A549 (cell line): Measurements from ENCODE around the gene TPRN. TPM values are rescaled to one million over a fixed set of nuclear protein-coding genes. Genes with fewer than 3 reads are reported as not detected.

ENCODE experiments used
- ATAC-seq, 2 experiments: fragments of 200-7000 bp in 1 of 2; fragments of >200 bp in 1 of 2; cut with Nextera tagmentation in 1 of 2; cut with Tn5 transposase in 1 of 2; 3 replicates each; pipeline versions ENCODE4 v1.8.0 to v1.9.1; 2018 to 2020; ENCODE audit warnings: mild to moderate bottlenecking in 1 of 2, moderate library complexity in 1 of 2
- CTCF ChIA-PET: fragments of 300-600 bp; sonication (Branson Sonifier 250); formaldehyde crosslinking; extraction: SDS; loops from one replicate; lab custom pipeline; 2021; ENCODE audit warnings: antibody characterized with exemption, inconsistent platforms; lab: Yijun Ruan, JAX
- POLR2A ChIA-PET: fragments of 350-600 bp; formaldehyde crosslinking; extraction: SDS; loops from one replicate; lab custom pipeline; 2021; ENCODE audit warnings: antibody characterized with exemption, inconsistent platforms; lab: Yijun Ruan, JAX
- DNase-seq, 2 experiments: peaks; one replicate each; pipeline versions ENCODE4 v3.0.0 to v3.0.0-alpha.2; 2011 to 2016; ENCODE audit warnings: low read depth in 1 of 2, low spot score in 1 of 2
- FAIRE-seq: peaks from 2 replicates; lab custom pipeline; 2011; peaks lifted over from hg19 to GRCh38; lab: Jason Lieb, UNC
- H3K27ac ChIP-seq, 2 experiments: fragments of >200 bp; sonication (Bioruptor Twin); formaldehyde crosslinking; 3 replicates each; pipeline ENCODE4 v1.5.1; 2016 to 2017
- H3K4me1 ChIP-seq: fragments of >200 bp; sonication (Bioruptor Twin); formaldehyde crosslinking; 3 replicates; pipeline ENCODE4 v1.6.1; 2016
- H3K4me2 ChIP-seq: fragments of >200 bp; sonication (Bioruptor Twin); formaldehyde crosslinking; 3 replicates; pipeline ENCODE4 v1.6.1; 2016
- H3K4me3 ChIP-seq: fragments of >200 bp; sonication (Bioruptor Twin); formaldehyde crosslinking; 3 replicates; pipeline ENCODE4 v1.5.1; 2016
- H3K9me3 ChIP-seq: fragments of >200 bp; sonication (Bioruptor Twin); formaldehyde crosslinking; 3 replicates; pipeline ENCODE4 v1.6.1; 2016
- BCL3 ChIP-seq: fragments of >200 bp; sonication (Bioruptor Twin); formaldehyde crosslinking; IDR thresholded peaks from 3 replicates; pipeline ENCODE4 v1.6.1; 2016
- CBX2 ChIP-seq: fragments of 200-600 bp; sonication (generic); IDR thresholded peaks from 2 replicates; pipeline ENCODE4 v1.6.1; 2016; ENCODE audit warnings: low read depth, mild to moderate bottlenecking, borderline replicate concordance
- CBX8 ChIP-seq: fragments of 200-600 bp; sonication (generic); IDR thresholded peaks from 2 replicates; pipeline ENCODE4 v1.6.1; 2016
- CHD4 ChIP-seq: fragments of 200-600 bp; sonication (generic); IDR thresholded peaks from 2 replicates; pipeline ENCODE4 v1.6.1; 2016; ENCODE audit warnings: antibody characterized with exemption, mild to moderate bottlenecking, borderline replicate concordance
- E2F6 ChIP-seq: IDR thresholded peaks from 2 replicates; pipeline ENCODE4 v1.6.1; 2012; ENCODE audit warnings: low read depth, borderline replicate concordance
- EHF ChIP-seq: fragments of 250-450 bp; sonication (Bioruptor Pico); IDR thresholded peaks from 2 replicates; pipeline ENCODE4 v1.5.0; 2020; ENCODE audit warnings: mild to moderate bottlenecking
- ESRRA ChIP-seq: fragments of 150-350 bp; IDR thresholded peaks from 2 replicates; pipeline ENCODE4 v1.6.1; 2014; ENCODE audit warnings: mild to moderate bottlenecking, low read length, borderline replicate concordance
- FOSB ChIP-seq: fragments of 250-450 bp; sonication (Bioruptor Pico); IDR thresholded peaks from 2 replicates; pipeline ENCODE4 v1.5.0; 2020; ENCODE audit warnings: mild to moderate bottlenecking, moderate library complexity
- FOSL2 ChIP-seq, 2 experiments: fragments of 450-650 bp in 1 of 2; fragments of >200 bp in 1 of 2; sonication (Bioruptor Twin) in 1 of 2; formaldehyde crosslinking; IDR thresholded peaks; 2 replicates each; pipeline versions ENCODE4 v1.5.0 to v1.6.1; 2016 to 2020; ENCODE audit warnings: mild to moderate bottlenecking in 1 of 2, moderate library complexity in 1 of 2
- FOXS1 ChIP-seq: fragments of 250-450 bp; sonication (Bioruptor Pico); IDR thresholded peaks from 2 replicates; pipeline ENCODE4 v1.5.0; 2020; ENCODE audit warnings: mild to moderate bottlenecking, moderate library complexity
- GATA3 ChIP-seq: IDR thresholded peaks from 2 replicates; pipeline ENCODE4 v1.6.1; 2012; ENCODE audit warnings: borderline replicate concordance
- HES2 ChIP-seq: fragments of >200 bp; sonication (Bioruptor Twin); formaldehyde crosslinking; IDR thresholded peaks from 2 replicates; pipeline ENCODE4 v1.6.1; 2016
- HEYL ChIP-seq: fragments of 250-450 bp; sonication (Bioruptor Pico); IDR thresholded peaks from 2 replicates; pipeline ENCODE4 v1.8.0; 2021; ENCODE audit warnings: mild to moderate bottlenecking, moderate library complexity
- HOXB13 ChIP-seq: fragments of 250-450 bp; sonication (Bioruptor Pico); IDR thresholded peaks from 2 replicates; pipeline ENCODE4 v1.5.0; 2020; ENCODE audit warnings: low read depth, mild to moderate bottlenecking, moderate library complexity
- HOXB5 ChIP-seq: fragments of 250-450 bp; sonication (Bioruptor Pico); IDR thresholded peaks from 2 replicates; pipeline ENCODE4 v1.5.0; 2020; ENCODE audit warnings: mild to moderate bottlenecking, moderate library complexity
- JUN ChIP-seq, 2 experiments: fragments of >200 bp; sonication (Bioruptor Twin); formaldehyde crosslinking; IDR thresholded peaks; 2 replicates in 1 of 2; 3 replicates in 1 of 2; pipeline ENCODE4 v1.6.1; 2016 to 2017
- KDM5A ChIP-seq: fragments of 200-600 bp; sonication (generic); IDR thresholded peaks from 2 replicates; pipeline ENCODE4 v1.6.1; 2016; ENCODE audit warnings: antibody characterized with exemption, mild to moderate bottlenecking
- MAX ChIP-seq: IDR thresholded peaks from 2 replicates; pipeline ENCODE4 v1.6.1; 2012
- NPAS2 ChIP-seq: fragments of 250-450 bp; sonication (Bioruptor Pico); IDR thresholded peaks from 2 replicates; pipeline ENCODE4 v1.8.0; 2022; ENCODE audit warnings: mild to moderate bottlenecking, moderate library complexity, borderline replicate concordance
- NR3C1 ChIP-seq: fragments of >200 bp; sonication (Bioruptor Twin); formaldehyde crosslinking; IDR thresholded peaks from 3 replicates; pipeline ENCODE4 v1.6.1; 2017
- PHF8 ChIP-seq: fragments of 200-600 bp; sonication (generic); IDR thresholded peaks from 2 replicates; pipeline ENCODE4 v1.6.1; 2016; ENCODE audit warnings: low read depth, mild to moderate bottlenecking, antibody characterized with exemption, moderate library complexity, borderline replicate concordance
- POLR2A ChIP-seq: IDR thresholded peaks from 2 replicates; pipeline ENCODE4 v1.6.1; 2012; ENCODE audit warnings: mild to moderate bottlenecking, low read length
- RAD21 ChIP-seq, 2 experiments: fragments of >200 bp in 1 of 2; sonication (Bioruptor Twin) in 1 of 2; formaldehyde crosslinking in 1 of 2; IDR thresholded peaks in 1 of 2; conservative IDR thresholded peaks in 1 of 2; 2 replicates in 1 of 2; 3 replicates in 1 of 2; pipeline ENCODE4 v1.6.1; 2012 to 2018; ENCODE audit warnings: inconsistent platforms in 1 of 2
- RARB ChIP-seq: fragments of 250-450 bp; sonication (Bioruptor Pico); IDR thresholded peaks from 2 replicates; pipeline ENCODE4 v1.8.0; 2021; ENCODE audit warnings: mild to moderate bottlenecking, moderate library complexity
- REST ChIP-seq: fragments of 200-600 bp; sonication (generic); IDR thresholded peaks from 2 replicates; pipeline ENCODE4 v1.6.1; 2016; ENCODE audit warnings: antibody characterized with exemption, mild to moderate bottlenecking, moderate library complexity
- RFX5 ChIP-seq: fragments of 450-650 bp; IDR thresholded peaks from 2 replicates; pipeline ENCODE4 v1.7.1; 2014; ENCODE audit warnings: antibody characterized with exemption, mild to moderate bottlenecking, moderate library complexity
- SREBF2 ChIP-seq: fragments of 450-650 bp; IDR thresholded peaks from 2 replicates; pipeline ENCODE4 v1.6.1; 2014; ENCODE audit warnings: mild to moderate bottlenecking, moderate library complexity
- TP53 ChIP-seq: fragments of 250-450 bp; sonication (Bioruptor Pico); IDR thresholded peaks from 2 replicates; pipeline ENCODE4 v1.5.0; 2021; ENCODE audit warnings: mild to moderate bottlenecking, moderate library complexity
- ZNF302 ChIP-seq: fragments of 250-450 bp; sonication (Bioruptor Pico); IDR thresholded peaks from 2 replicates; pipeline ENCODE4 v1.9.0; 2021; ENCODE audit warnings: inconsistent platforms, mild to moderate bottlenecking, moderate library complexity
- WGBS: methylation state at CpG from one replicate; pipeline ENCODE4 v1.1.6; 2017; ENCODE audit errors: missing lambda C conversion rate; 5-methylcytosine and 5-hydroxymethylcytosine counted together
- polyA plus RNA-seq, 4 experiments: library from polyadenylated mRNA; depleted of rRNA in 3 of 4; stranded (reverse); fragments of >200 nt; fragmentation: RNase III in 1 of 4; extraction: RNeasy Plus Mini Kit Qiagen cat#74134 plus additional on column Dnase treatment in 1 of 4; gene quantifications; 2 replicates in 3 of 4; 3 replicates in 1 of 4; pipeline ENCODE4 v1.2.3, GENCODE V29; 2011 to 2017

Gene TPRN
- polyA plus RNA-seq, 2 of the 4 experiments (the other 2 are of a cell fraction), result 2.1 to 6.5 TPM

GRCh38 chr9:137211532-137211931 lies 11.0 kb upstream of the TPRN start:
- Histone ChIP-seq H3K4me3 (no peak overlapping the region), H3K9me3 (no peaks in the 10 kb centered on the region), H3K4me2 (no peak overlapping the region), H3K27ac (no peak overlapping the region), H3K4me1 (peaks cover 7% of the 10 kb centered on the region)
- ChIA-PET POLR2A (no interaction called here), CTCF (interaction anchor here (1.5 to 9.9 kb wide), 4 partner anchors 16 to 33 kb away, joined by 3 to 71 read pairs (median 11); partner anchors contain the start of genes RNF224, SSNA1 and TUBB4B)
- no peak for TF ChIP-seq NR3C1
- TF ChIP-seq JUN (IDR thresholded peaks at IDR 0.05), result 0 out of 5 replicates have a peak, but pooled peaks of 1 of the 2 experiments have one; percentile 4
- ATAC-seq (no peak), FAIRE-seq (no peak), DNase-seq (no peak)
- WGBS, result 84% methylated on average over 13 of the region's 13 CpGs

- POLR2A ChIA-PET, result interaction anchor here (1.1 to 1.5 kb wide), 2 partner anchors 18 to 34 kb away, joined by 3 to 5 read pairs; partner anchors contain the start of genes SSNA1 and TUBB4B
- ATAC-seq, result no peak
- FAIRE-seq, result no peak
These were observed 6.1 kb upstream of the TPRN start for GRCh38 chr9:137206602-137207001.

GRCh38 chr9:137205126-137206069 lies 4.9 kb upstream of the TPRN start, which contains the start of the genes NDOR1 and TMEM203:
NDOR1 (plus strand) TSS chr9:137205700; CDS start chr9:137205778, 78 bp downstream.
TMEM203 (minus strand) TSS chr9:137205648; CDS start chr9:137205414, 234 bp downstream.
- peak; percentile 69 to 70 for ATAC-seq
- 4% methylated on average over 27 of the region's 98 CpGs for WGBS
- Histone ChIP-seq H3K9me3 (no peaks in the 10 kb centered on the region), H3K4me3 (peak within 1 kb of the TSS; percentile 93), H3K4me2 (peak within 1 kb of the TSS; percentile 86), H3K4me1 (peaks cover 28% of the 10 kb centered on the region), H3K27ac (peak within 1 kb of the TSS; percentile 93 to 97)
- CTCF ChIA-PET, result interaction anchor here (0.8 to 4.0 kb wide), 7 partner anchors 10 to 32 kb away, joined by 3 to 24 read pairs (median 4); partner anchors contain the start of genes RNF208, RNF224 and SSNA1
- DNase-seq, result peak; percentile 84 to 91
- FAIRE-seq, result no peak
- TF ChIP-seq JUN (IDR thresholded peaks at IDR 0.05), result peak; percentile 77 to 93
- peak; percentile 71 for TF ChIP-seq E2F6
- TF ChIP-seq HOXB5 (CRISPR knock-in tag), result 0 out of 2 replicates have a peak, but pooled peaks have one; percentile 20
- TF ChIP-seq RFX5, result no peak; the same call in 1 of the 2 replicates
- TF ChIP-seq ESRRA, result 0 out of 2 replicates have a peak, but pooled peaks have one; percentile 9
- no peak for TF ChIP-seq REST
- TF ChIP-seq MAX, result peak; percentile 86
- peak; percentile 57; the same call in 1 of the 2 replicates for TF ChIP-seq PHF8
- peak; percentile 95 for TF ChIP-seq KDM5A
- no peak for TF ChIP-seq SREBF2
- peak; percentile 83; the same call in 1 of the 3 replicates for TF ChIP-seq BCL3
- peak; percentile 74 for TF ChIP-seq POLR2A
- POLR2A ChIA-PET, result interaction anchor here (1.0 to 1.5 kb wide), 5 partner anchors 16 to 42 kb away, joined by 3 to 5 read pairs (median 4); partner anchors contain the start of gene TUBB4B

More at GRCh38 chr9:137206602-137207001, 6.1 kb upstream of the TPRN start:
- DNase-seq, result no peak
- TF ChIP-seq NPAS2 (CRISPR knock-in tag) (no peak), HEYL (CRISPR knock-in tag) (no peak), HES2 (no peak), CBX2 (no peak), JUN (IDR thresholded peaks at IDR 0.05) (no peak), ZNF302 (no peak), CHD4 (no peak), CBX8 (no peak), GATA3 (no peak), HOXB13 (CRISPR knock-in tag) (no peak), FOSB (CRISPR knock-in tag) (no peak), RAD21 (conservative IDR thresholded peaks at IDR 0.05 in 1 of 2, IDR thresholded peaks at IDR 0.05 in 1 of 2) (no peak), NR3C1 (no peak), EHF (CRISPR knock-in tag) (no peak), TP53 (CRISPR knock-in tag) (no peak), FOXS1 (no peak), RARB (CRISPR knock-in tag) (no peak), PHF8 (no peak), FOSL2 (IDR thresholded peaks at IDR 0.05) (no peak), FOSL2 (CRISPR knock-in tag; IDR thresholded peaks at IDR 0.05) (no peak)
- CTCF ChIA-PET, result interaction anchor here (0.9 to 4.0 kb wide), 6 partner anchors 12 to 65 kb away, joined by 3 to 24 read pairs (median 6); partner anchors contain the start of genes ANAPC2, RNF224 and SSNA1
- no peaks in the 10 kb centered on the region for H3K9me3 ChIP-seq
- peak overlapping the region; percentile 93 for H3K4me3 ChIP-seq
- WGBS, result 65% methylated on average over 7 of the region's 7 CpGs
- peak overlapping the region in 1 of 2 experiments; percentile 97; a peak in 3 of 6 replicates for H3K27ac ChIP-seq
- H3K4me2 ChIP-seq, result peak overlapping the region; percentile 86
- H3K4me1 ChIP-seq, result peaks cover 24% of the 10 kb centered on the region
